ENCODE data around the gene EEFSEC. TPM values are rescaled to one million over a fixed set of nuclear protein-coding genes. Genes with fewer than 3 reads are reported as not detected.

The EEFSEC gene
- total RNA-seq, 1 experiment from 2014 or later: 9.5 TPM

DNA sequence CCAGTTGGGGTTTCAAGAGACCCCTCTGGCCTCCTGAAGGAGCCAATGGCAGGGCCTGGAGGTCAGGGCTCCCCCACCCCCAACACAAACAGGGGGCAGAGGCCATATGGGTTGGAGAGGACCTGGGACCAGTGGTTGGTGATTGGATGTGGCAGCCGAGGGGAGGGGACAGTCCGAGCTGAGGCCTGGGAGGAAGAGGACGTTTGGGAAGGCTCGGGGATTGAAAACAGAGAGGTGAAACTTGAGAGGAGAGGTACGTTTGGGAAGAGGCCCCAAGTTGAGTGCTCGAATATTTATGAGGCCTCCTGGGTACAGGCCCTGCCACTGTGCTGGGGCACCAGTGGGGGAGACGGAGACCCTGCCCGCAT, 259.7 kb downstream of the EEFSEC start:
- no peaks in the 10 kb centered on the region for H3K27me3 ChIP-seq (ENCODE audit: insufficient read depth, low read length)
- no peak overlapping the region for H3K4ac ChIP-seq (ENCODE audit: low read depth, low read length)
- no peak overlapping the region for H2BK5ac ChIP-seq (ENCODE audit: insufficient read length, low read length)
- Mint-ChIP-seq H3K4me1 (peaks cover 23 to 50% of the 10 kb centered on the region in 2 experiments), H3K4me3 (peak overlapping the region in 1 of 2 experiments; percentile 29; a peak in 1 of 5 replicates), H3K27ac (peak overlapping the region in 2 of 3 experiments; percentile 14 to 91; a peak in 4 of 7 replicates), H3K9me3 (no peaks in the 10 kb centered on the region; a peak in 1 of 5 replicates), H3K27me3 (ENCODE audit: low read depth) (peaks cover 1% of the 10 kb centered on the region), H3K36me3 (ENCODE audit: insufficient read depth in 1 of 3, low read depth in 3 of 3) (peaks cover 0 to 2% (median 0%) of the 10 kb centered on the region in 3 experiments; a peak in 1 of 7 replicates)
- no CpG with 5 or more reads among the region's 8 CpGs for WGBS (ENCODE audit: extremely low coverage, insufficient read length, low lambda C conversion rate)
- no peaks in the 10 kb centered on the region for H3K79me1 ChIP-seq (ENCODE audit: insufficient read depth, low read depth, low read length, poor library complexity, severe bottlenecking)
- no peak overlapping the region for H2BK120ac ChIP-seq (ENCODE audit: low read depth, low read length, poor library complexity, severe bottlenecking)
- no peak overlapping the region for H3K9ac ChIP-seq (ENCODE audit: extremely low read depth, insufficient read length, low read length)
- H2AFZ ChIP-seq (ENCODE audit: low read length): no peak overlapping the region
- no peak overlapping the region for H4K8ac ChIP-seq (replicated peaks; ENCODE audit: insufficient read length, low read depth, low read length)
- H4K5ac ChIP-seq (ENCODE audit: insufficient read length, low read depth, low read length): no peak overlapping the region
- H2BK20ac ChIP-seq (ENCODE audit: low read depth, low read length, poor library complexity, severe bottlenecking): no peak overlapping the region
- no peak overlapping the region for H2BK12ac ChIP-seq (ENCODE audit: insufficient read length, low read depth, low read length)
- H3K18ac ChIP-seq (ENCODE audit: insufficient read length, low read depth, low read length): no peak overlapping the region
- peak; percentile 63 for DNase-seq
- no peak overlapping the region for H4K91ac ChIP-seq (ENCODE audit: insufficient read length, low read depth, low read length)
- H3K23ac ChIP-seq (ENCODE audit: insufficient read length, low read depth, low read length): no peak overlapping the region
- no peaks in the 10 kb centered on the region for H3K79me2 ChIP-seq (ENCODE audit: insufficient read depth, low read length)
- no peaks in the 10 kb centered on the region for H4K20me1 ChIP-seq (ENCODE audit: control insufficient read depth, insufficient read depth, insufficient read length)
- H3K27ac ChIP-seq (ENCODE audit: insufficient read length, low read depth, low read length): no peak overlapping the region
- H3K4me2 ChIP-seq (ENCODE audit: insufficient read depth, insufficient read length, low read length): no peak overlapping the region
- H3K23me2 ChIP-seq (ENCODE audit: insufficient read length, low read depth, low read length, poor library complexity, severe bottlenecking): no peaks in the 10 kb centered on the region
- H2BK15ac ChIP-seq (ENCODE audit: low read depth, low read length): no peak overlapping the region
- H3K4me1 ChIP-seq (ENCODE audit: insufficient read depth, low read length): no peaks in the 10 kb centered on the region; the same call in 1 of the 2 replicates
- H3K9me3 ChIP-seq (ENCODE audit: control insufficient read depth, low read depth, low read length): no peaks in the 10 kb centered on the region
- no peak overlapping the region for H3K56ac ChIP-seq (ENCODE audit: insufficient read length, low read depth, low read length)
- no peak overlapping the region; the same call in 1 of the 2 replicates for H3K14ac ChIP-seq (ENCODE audit: insufficient read depth, low read length)
- H3T11ph ChIP-seq (ENCODE audit: low read length): no peak overlapping the region
- no peak overlapping the region for H2AK5ac ChIP-seq (ENCODE audit: insufficient read length, low read length)
- TF ChIP-seq, protein P1, sequence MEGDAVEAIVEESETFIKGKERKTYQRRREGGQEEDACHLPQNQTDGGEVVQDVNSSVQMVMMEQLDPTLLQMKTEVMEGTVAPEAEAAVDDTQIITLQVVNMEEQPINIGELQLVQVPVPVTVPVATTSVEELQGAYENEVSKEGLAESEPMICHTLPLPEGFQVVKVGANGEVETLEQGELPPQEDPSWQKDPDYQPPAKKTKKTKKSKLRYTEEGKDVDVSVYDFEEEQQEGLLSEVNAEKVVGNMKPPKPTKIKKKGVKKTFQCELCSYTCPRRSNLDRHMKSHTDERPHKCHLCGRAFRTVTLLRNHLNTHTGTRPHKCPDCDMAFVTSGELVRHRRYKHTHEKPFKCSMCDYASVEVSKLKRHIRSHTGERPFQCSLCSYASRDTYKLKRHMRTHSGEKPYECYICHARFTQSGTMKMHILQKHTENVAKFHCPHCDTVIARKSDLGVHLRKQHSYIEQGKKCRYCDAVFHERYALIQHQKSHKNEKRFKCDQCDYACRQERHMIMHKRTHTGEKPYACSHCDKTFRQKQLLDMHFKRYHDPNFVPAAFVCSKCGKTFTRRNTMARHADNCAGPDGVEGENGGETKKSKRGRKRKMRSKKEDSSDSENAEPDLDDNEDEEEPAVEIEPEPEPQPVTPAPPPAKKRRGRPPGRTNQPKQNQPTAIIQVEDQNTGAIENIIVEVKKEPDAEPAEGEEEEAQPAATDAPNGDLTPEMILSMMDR (conservative IDR thresholded peaks at IDR 0.05): no peak
